Midbrain (tissue), 1 donor: ENCODE data around the gene LMLN.
"Not testable (repeated sequence)": the region's sequence is repeated elsewhere in the genome, so short reads cannot be mapped to it uniquely, and the experiment has no call there.

Experiments used
- DNase-seq: peaks from one replicate; lab custom pipeline; 2025; lab: John Stamatoyannopoulos, UW

LMLN gene

DNA sequence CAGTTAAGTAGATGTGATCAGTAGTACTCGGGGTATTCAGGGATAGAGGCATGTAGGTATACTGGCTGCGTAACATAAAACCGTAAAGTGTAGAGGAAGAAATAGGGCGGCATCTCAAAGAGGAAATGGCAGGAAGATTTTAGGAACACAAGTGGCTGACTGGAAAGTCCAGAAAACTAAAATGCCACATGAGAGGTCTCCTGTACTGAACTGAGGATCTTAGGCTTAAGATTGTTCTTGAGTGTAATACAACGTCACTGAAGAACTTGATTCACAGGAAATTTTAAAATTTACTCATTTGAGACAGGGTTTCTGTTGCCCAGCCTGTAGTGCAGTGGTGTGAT lies 2.3 kb upstream of the LMLN start:
- DNase-seq: no peak

DNA sequence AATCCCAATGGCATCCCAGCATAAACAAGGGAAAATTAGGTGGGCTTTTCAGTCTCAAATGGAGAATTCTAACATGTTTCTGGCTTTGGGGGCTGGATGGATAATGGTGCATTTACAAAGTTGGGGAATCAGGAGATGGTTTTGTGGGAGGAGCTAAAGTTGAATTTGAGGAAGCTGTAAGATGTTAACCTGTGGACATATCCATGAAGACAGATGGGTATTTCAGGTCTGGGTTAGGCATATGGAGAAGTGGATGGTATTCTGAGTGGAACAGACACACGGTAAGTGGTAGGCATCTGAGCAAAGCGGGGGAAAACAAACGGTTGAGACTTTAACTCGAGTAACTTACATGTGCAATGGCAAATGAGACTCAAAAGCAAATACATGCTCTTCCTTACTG lies 1.7 kb upstream of the LMLN start:
- no peak for DNase-seq

DNA sequence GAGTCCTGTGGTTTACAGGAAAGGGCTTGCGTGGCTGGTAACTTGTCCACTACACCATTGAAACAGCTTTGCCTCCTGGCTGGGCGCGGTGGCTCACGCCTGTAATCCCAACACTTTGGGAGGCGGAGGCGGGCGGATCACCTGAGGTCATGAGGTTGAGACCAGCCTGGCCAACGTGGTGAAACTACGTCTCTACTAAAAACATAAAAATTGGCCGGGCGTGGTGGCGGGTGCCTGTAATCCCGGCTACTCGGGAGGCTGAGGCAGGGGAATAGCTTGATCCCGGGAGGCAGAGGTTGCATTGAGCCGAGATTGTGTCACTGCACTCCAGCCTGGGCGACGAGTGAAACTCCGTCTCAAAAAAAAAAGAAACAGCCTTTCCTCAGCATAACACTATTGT lies 1.2 kb upstream of the LMLN start:
- DNase-seq: not testable (repeated sequence)

DNA sequence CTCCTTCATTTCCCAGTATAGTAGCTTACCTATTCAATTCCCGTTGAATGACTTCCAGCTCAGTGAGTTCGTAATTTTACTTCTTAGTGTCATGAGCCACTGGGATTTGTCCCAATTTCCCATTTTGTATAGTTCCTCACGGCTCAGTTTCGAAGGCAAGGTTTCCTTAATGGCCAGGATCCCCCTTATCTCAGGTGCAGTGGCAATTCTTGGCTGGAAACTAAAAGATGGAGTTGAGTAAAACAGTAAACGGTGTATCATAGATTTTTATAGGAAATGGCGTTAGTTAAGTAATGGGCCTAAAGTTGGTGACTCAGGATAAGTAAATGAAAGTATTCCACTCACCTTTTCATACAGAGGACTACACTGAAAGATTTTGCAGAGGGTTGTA lies 522 bp upstream of the LMLN start:
- no peak for DNase-seq

DNA sequence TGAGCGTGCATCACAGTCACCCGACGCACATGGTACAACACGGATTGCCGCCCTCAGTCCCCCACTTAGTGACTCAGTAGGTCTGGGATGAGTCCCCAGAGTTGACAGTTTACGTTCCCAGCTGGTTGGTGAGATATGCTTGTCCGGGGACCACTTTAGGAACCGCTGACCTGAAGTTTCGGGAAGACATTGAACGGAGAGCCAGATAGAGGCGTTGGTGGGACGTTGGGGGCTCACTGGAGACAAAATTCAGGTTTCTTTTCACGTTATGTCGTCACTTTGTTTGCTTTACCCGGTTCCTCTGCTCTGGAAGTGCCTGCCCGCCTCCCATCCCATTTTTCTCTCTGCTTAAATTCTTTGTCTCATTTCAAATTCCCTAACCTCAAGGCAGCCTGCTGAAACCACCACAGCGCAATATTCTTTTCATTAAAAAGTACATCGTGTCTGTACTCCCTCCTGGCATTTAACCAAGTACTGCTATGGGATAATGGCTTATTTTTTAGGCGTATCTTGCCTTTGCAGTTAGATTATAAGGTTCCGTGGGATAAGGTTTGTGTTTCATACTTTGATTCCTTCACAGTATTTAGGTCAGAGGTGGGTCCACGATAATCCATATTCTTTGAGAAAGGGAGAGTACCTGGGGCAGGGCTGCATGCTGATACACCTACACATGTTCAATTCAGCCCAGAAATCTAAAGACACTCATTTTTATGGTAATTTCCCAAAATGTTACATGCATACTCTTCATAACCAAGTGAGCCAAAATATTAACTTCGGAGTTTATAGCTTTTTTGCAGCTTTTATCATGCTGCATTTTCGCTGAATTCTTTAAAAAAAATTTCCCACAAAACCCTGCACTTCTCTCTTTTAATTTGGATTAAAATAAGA lies 921 bp downstream of the LMLN start:
- DNase-seq: no peak

DNA sequence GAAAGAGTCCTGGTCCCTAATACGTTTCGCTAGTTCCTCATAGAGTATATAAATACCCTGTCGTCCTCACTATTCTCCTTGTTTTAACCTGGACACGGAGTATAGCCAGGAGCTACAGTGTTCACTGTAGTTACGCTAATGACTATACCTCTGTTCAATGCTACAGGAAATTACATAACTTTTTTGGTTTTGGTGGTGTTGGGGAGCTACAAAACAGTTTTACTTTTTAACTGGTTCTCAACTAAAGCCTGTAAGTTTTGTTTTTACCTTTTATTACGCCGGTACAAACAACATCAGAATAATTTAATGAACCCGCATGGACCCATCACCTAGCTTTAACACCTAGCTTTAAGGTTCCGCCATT lies 1.5 kb downstream of the LMLN start:
- no peak for DNase-seq

DNA sequence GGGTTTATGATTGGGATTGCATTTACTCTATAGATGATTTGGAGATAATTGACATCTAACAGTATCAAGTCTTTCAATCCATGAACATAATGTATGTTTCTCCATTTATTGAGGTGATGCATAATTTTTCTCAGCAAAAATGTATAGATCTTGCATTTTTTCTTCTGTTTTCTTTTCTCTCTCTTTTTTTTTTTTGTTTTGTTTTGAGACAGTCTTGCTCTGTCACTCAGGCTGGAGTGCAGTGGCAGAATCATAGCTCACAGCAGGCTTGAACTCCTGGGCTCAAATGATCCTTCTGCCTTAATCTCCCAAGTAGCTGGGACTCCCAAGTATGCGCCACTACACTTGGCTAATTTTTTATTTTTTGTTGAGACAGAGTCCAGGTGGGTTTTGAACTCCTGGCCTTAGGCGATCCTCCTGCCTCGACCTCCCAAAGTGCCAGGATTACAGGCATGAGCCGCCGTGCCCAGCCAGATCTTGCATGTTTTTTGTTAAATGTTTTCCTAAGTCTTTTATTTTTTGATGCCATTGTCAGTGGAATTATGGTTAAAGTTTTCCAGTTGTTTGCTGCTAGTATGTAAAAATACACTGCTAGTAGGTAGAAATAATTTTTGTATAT lies 3.1 kb downstream of the LMLN start:
- no peak for DNase-seq

DNA sequence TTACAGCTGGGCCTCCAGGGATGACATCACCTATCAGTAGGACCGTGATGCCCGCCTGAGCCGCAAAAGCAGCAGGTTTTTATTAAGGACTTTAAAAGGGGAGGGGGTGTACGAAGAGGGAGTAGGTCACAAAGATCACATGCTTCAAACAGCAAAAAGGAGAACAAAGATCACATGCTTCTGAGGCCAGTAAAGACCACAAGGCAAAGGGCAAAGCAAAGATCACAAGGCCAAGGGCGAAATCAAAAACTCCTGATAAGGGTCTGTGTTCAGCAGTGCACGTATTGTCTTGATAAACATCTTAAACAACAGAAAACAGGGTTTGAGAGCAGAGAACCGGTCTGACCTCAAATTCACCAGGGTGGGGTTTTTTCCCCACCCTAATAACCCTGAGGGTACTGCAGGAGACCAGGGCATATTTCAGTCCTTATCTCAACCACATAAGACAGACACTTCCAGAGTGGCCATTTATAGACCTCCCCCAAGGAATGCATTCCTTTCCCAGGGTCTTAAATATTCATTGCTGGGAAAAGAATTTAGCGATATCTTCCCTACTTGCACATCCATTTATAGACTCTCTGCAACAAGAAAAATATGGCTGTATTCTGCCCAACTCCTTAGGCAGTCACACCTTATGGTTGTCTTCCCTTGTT lies 7.4 kb downstream of the LMLN start:
- not testable (repeated sequence) for DNase-seq

DNA sequence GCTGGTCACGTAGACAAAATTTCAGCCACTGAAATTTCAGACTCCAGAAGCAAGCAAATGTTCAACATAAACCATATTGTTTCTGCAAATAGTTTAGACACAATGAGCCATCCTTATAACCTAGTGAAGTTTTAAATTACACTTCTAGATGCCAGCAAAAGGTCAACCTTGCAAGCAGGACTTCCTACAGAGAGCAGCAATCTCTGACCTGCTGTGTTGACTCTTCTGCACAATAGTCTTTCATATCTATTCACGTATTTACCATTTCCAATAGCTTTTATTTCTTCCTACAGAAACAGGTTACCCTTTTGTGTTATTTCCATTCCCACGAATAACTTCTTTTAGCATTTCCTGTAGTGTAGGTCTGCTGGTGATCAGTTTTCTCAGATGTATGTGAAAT lies 10.6 kb downstream of the LMLN start:
- no peak for DNase-seq

DNA sequence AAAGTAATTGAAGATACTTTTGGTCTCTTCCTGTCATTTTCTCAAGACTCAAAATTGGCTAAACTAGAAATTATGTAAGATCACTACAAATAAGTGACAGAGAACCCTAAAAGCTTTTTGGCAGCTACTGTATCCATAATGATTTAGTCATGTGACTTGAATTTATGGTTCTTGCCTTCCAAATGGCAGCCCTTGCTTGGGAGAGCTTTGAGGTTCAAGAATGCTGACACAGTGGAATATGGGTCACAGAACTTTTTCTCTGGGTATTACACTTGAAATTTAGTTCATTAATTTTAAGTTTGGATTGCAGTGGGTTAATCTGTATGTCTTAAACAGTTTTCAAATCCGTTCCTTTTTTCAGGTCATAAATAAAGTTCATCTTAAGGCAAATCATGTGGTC lies 14.0 kb downstream of the LMLN start:
- no peak for DNase-seq

DNA sequence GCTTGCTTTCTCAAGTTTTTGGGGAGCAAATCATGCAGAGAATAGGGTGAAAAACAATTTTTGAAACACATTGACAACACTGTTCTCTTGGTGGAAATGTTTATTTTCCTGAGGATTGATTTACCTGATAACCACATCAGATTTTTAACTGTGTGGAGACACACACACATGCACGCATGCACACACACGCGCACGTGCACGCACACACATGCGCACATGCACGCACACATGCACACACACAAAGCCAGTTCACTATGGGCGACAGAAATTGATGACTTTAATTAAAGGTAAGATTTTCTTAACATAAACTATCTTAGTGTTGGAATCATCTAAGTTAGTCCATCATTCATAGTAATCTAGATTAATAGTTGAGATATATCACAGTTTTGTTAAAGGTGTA lies 15.3 kb downstream of the LMLN start:
- DNase-seq: no peak

DNA sequence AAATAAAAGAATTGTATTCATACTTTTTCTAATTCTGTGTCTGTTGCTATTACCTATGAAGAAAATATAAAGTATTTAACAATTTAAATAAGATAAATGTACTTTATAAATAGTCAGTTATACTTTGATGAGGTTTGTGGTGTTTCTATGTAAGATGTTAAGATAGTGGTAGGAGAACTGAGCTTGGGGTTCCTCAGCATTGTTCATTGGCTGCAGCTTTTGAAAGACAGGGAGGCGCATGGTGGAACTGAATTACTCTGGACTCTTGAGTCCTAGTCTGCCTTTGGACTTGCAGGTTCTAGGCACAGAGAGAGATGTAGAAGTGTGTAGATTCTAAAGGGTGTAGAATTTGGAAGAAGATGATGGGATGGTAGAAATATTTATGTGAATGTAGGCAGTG lies 23.1 kb downstream of the LMLN start:
- no peak for DNase-seq

DNA sequence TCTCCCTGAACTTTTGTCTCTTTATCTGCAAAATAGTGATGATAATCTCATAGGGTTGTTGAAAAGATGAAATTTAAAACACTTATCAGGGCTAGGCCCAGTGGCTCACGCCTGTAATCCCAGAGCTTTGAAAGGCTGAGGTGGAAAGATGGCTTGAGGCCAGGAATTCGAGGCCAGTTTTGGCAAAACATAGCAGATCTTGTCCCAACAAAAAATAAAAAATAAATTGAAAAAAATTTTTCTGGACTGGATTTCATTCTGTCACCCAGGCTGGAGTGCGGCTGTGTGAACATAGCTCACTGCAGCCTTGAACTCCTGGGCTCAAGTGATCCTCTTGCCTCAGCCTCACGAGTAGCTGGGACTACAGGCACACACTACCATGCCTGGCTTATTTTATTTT lies 29.6 kb downstream of the LMLN start:
- no peak for DNase-seq

DNA sequence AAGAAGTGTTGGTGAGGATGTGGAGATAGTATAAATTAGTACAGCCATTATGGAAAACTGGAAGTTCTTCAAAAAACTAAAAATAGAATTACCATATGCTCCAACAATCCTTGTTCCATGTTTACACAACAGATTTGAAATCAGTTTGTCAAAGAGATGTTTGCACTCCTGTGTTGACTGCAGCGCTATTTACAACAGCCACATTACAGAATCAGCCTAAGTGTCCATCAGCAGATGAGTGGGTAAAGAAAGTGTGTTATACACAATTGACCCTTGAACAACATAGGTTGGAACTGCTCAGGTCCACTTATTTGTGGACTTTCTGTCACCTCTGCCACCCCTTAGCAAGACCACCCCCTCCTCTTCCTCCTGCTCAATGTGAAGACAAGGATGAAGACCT lies 34.7 kb downstream of the LMLN start:
- no peak for DNase-seq

DNA sequence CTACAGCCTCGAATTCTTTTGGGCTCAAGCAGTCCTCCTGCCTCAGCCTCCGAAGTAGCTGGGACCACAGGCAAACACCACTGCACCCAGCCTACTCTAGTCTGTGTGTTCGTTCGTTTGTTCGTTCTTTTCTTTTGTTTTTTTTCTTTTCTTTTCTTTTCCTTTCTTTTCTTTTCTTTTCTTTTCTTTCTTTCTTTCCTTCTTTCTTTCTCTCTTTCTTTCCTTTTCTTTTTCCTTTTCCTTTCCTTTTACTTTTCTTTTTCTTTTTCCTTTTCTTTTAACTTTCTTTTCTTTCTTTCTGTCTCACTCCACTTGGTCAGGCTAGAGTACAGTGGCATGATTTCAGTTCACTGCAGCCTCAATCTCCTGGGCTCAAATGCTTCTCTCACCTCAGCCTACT lies 36.8 kb downstream of the LMLN start:
- DNase-seq: no peak

DNA sequence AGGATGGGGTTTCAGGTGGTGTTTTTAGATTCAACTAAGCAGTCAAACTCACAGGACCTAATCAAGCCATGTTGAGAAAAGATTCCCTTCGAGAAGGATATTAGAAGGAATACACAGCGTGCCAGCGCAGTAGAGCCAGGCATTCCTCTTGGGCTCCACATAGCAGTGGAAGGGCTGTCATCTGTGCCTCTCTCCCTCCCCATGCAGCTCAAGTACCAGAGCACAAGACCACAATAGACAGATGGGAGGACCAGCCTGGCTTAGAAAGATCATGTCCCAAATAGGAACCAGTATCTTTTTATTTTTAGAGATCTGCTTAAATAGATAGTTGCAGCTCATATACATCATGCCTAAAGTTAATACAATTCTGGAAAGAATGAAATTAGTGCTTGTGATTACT lies 37.9 kb downstream of the LMLN start:
- DNase-seq: no peak

DNA sequence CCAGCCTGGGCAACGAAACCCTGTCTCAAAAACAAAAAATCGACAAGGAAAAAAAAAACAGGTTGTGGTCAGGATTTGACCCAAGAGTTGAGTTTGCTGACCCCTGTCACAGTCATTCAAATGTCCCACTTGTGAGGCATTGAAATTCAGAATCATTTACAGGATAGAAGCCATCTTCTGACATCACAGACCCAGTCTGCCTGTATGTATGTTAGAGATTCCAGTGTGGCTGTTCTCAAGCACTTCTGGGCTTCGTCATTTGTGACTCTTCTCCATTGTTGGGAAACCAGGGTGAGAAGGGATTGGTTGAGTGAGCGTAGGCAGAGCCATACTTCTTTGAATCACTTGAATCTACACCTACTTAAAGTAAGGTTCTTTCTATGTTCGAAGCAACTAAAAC lies 57.1 kb downstream of the LMLN start:
- DNase-seq: no peak

DNA sequence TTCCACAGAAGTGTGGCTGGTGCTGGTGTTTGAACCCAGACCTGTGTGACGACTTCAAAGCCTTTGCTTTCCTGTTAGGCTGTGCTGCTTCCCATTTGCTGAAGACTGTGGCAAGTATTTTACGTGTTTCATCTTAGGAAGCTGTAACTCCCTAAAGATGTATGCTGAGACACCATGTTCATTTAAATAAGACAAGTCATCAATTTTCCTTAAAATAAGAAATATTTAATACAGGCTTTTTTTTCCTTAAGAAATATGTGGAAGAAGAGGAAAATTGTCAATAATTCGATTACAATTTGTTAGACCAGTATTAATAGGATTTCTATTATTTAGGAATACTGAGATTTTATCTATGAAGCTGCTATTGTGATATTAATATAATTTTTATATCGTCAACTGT lies 58.4 kb downstream of the LMLN start:
- DNase-seq: no peak

DNA sequence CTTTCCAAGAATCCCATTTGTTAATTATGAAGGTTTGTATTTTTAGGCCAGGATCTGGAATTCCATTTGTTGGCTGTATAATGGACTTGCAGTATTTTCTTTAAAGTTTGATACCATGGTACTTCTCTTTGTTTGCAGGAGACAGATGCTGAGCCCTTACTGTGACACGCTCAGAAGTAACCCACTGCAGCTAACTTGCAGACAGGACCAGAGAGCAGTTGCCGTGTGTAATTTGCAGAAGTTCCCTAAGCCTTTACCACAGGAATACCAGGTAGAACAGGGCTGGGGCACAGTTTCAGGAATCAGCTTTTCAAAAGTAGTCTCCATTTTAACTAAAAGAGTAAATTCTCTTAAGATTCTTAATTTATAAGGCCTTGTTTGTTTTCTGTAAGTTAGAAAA lies 59.1 kb downstream of the LMLN start:
- DNase-seq: no peak

DNA sequence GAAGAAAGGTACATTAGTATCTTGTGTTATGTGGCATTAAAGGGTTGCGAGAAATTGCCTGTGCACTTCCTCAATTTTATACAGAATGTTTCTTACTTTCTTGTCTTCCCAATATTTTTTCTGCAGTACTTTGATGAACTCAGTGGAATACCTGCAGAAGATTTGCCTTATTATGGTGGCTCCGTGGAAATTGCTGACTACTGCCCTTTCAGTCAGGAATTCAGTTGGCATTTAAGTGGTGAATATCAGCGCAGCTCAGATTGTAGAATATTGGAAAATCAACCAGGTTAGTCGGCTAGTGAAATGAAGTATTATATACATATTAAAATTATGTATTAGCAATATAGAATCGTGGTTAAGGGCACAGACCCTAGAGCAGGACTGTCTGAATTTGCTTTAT lies 61.3 kb downstream of the LMLN start:
- no peak for DNase-seq

DNA sequence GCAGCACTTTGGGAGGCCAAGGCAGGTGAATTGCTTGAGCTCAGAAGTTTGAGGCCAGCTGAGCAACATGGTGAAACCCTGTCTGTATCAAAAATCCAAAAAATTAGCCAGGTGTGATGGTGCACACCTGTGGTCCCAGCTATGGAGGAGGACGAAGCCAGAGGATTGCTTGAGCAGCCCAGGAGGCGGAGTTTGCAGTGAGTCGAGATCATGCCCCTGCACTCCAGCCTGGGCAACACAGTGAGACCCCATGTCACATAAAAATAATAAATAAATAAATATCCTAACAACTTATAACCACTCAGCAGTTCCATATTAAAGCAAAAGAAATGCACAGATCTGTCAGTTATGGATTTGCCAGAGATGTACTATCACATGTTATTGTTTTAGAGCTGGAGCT lies 62.6 kb downstream of the LMLN start:
- no peak for DNase-seq

DNA sequence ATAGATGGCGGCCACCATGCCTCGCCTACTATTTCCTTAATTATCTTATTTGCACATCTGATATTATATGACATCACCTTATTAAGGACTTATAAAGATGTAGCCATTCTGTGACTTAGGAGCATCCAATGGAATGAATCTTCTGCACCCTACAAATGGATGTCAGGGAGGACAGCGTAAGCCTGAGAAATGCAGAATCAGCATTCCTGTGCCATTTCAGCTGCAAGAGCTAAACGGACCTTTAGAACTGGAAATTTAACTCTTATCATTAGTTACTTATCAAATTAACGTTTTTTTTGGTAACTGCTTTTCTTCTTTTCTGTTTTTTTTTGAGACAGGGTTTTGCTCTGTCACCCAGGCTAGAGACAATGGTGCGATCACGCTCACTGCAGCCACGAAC lies 65.6 kb downstream of the LMLN start:
- no peak for DNase-seq

DNA sequence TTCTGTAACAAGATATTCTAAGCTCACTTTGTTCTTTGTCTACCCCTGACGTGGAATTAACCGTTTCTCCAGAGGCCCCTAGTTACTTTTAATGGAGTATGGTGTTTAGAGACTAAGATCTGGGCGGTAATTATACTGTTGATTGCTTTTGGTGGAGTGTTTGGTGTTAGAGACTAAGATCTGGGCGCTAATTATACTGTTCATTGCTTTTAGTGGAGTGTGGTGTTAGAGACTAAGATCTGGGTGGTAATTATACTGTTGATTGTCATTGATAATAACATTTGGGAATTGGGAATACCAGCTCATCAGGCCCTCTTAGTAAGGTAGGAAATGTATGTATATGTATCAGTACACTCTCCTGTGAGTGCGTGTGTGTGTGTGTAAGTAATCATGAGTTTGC lies 66.6 kb downstream of the LMLN start:
- no peak for DNase-seq
